Measurements from ENCODE around the gene PHYKPL. TPM values are rescaled to one million over a fixed set of nuclear protein-coding genes. Genes with fewer than 3 reads are reported as not detected.

PHYKPL gene
- total and polyA plus RNA-seq, 7 donors = 26.0 to 121 (median 47.6) TPM

DNA sequence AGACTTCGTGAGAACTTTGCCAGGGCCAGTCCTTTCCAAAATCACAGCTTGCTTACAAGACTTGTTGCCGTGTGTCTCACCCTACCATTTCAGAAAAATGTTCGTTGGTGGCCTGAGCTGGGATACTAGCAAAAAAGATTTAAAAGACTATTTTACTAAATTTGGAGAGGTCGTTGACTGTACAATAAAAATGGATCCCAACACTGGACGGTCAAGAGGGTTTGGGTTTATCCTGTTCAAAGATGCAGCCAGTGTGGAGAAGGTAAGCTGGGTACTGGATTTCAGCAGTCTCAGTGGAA lies 26.9 kb downstream of the PHYKPL start:
- whole genome bisulfite sequencing, 2 donors = 2 to 5% methylated on average over 5 of the region's 5 CpGs
- H3K9me3 ChIP-seq = no peaks in the 10 kb centered on the region
- peak overlapping the region; percentile 93 to 97 (median 96) for H3K27ac ChIP-seq
- DNase-seq = no peak
- H3K36me3 ChIP-seq = peaks cover 24 to 46% (median 38%) of the 10 kb centered on the region in 4 donors
- intact Hi-C loops (cut with DNase I) = loop anchor here (2.0 to 10.0 kb wide), 3 partner anchors 27 to 1349 kb away; partner anchors contain the start of genes NHP2, PHYKPL and RUFY1
- peaks cover 0 to 28% (median 22%) of the 10 kb centered on the region in 4 donors for H3K4me1 ChIP-seq
- TF ChIP-seq POLR2AphosphoS5 (IDR thresholded peaks at IDR 0.05) (no peak), POLR2A (IDR thresholded peaks at IDR 0.05) (no peak), EP300 (IDR thresholded peaks at IDR 0.05) (no peak)
- H3K4me3 ChIP-seq = peak overlapping the region; percentile 71 to 99 (median 86)
- H3K27me3 ChIP-seq = no peaks in the 10 kb centered on the region

DNA sequence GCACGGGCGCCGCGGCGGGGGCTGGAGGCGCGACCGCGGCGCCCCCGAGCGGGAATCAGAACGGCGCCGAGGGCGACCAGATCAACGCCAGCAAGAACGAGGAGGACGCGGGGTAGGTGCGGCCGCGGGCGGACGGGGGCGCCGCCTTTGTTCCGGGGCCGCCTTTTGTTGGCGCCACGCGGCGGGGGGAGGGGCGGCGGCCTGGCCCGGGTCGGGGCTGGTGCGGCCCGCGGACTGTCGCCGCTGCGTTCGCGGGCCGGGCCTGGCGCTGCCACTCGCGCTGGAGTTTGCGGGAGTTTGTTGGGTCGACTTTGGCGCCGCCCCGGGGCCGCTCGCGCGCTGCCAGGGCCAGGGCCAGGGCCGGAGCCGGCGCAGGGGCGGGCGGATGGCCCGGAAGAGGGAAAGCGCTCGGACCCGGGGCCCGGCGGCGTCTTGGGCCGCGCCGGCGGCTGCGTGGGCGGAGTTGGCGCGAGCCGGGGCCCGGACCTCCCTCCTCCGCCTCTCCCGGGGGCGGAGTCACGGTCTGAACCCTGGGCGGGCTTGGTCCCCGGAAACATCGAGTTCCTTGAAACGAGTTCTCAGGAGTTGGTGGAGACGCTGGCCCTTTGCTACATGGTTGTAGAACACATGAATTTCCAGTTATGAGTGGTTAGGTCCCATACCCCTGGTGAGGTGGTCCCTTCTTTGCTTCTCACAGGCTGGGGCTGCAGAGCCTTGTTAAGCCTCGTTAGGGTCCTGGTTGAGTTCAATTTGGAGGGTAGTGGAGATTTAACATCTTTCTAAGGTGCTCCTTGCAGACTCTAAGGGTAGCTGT lies 27.5 kb downstream of the PHYKPL start:
- DNase-seq = peak; percentile 90

DNA sequence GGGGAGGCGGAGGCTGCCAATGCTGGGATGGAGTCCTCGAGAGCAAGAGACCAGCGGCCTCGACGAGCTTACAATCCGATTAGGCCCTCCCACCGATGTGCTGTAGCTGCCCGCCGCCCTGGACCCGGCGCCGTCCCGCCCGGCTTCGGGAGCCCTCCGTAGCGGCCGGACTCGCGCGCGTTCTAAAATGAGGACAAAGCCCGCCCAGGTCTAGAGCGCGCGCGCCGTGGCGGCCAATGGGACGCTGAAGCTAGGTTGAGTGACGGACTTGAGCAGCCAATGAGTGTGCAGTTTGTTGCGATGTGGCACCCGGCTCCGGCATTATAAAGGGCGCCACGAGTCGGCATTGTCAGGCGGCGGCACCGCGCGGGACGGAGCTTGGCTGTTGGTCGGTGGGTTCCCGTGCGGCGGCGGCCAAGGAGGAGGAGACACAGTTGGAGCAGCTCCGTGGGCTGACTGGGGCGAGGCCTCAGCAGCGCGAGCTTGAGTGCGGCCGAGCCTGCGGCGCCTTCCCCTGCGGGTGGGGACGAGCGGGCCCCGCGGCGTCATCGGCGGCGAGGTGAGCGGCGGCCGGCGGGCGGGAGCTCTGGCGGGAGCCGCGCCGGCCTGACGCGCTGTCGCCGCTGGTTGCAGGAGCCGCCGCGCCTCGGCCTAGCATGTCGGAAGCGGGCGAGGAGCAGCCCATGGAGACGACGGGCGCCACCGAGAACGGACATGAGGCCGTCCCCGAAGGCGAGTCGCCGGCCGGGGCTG lies 28.2 kb downstream of the PHYKPL start, which contains the start of gene HNRNPAB:
TSS of gene HNRNPAB (plus strand) at position 352 of the 753 bp plus-strand sequence. CDS start at position 657, 305 bp downstream.
- no peaks in the 10 kb centered on the region for H3K27me3 ChIP-seq
- intact Hi-C loops (cut with DNase I) = loop anchor here (2.0 to 10.0 kb wide), 2 partner anchors 28 to 1350 kb away; partner anchors contain the start of genes PHYKPL and RUFY1
- peaks cover 10 to 32% (median 25%) of the 10 kb centered on the region in 4 donors for H3K36me3 ChIP-seq
- H3K9me3 ChIP-seq = no peaks in the 10 kb centered on the region
- peak within 1 kb of the TSS; percentile 93 to 97 (median 96) for H3K27ac ChIP-seq
- H3K4me3 ChIP-seq = peak within 1 kb of the TSS; percentile 71 to 99 (median 86)
- WGBS, 2 donors = 0% methylated on average over 96 of the region's 96 CpGs
- H3K4me1 ChIP-seq = peaks cover 0 to 28% (median 22%) of the 10 kb centered on the region in 4 donors
- DNase-seq = peak; percentile 98
- TF ChIP-seq POLR2A (IDR thresholded peaks at IDR 0.05) (peak; percentile 96 to 98), CTCF (IDR thresholded peaks at IDR 0.05) (no peak), POLR2AphosphoS5 (IDR thresholded peaks at IDR 0.05) (peak; percentile 99 to 100 (median 100))

More for the DNA sequence above, 27.5 kb downstream of the PHYKPL start:
- no peaks in the 10 kb centered on the region for H3K27me3 ChIP-seq
- intact Hi-C loops (cut with DNase I) = loop anchor here (2.0 to 10.0 kb wide), 3 partner anchors 28 to 1350 kb away; partner anchors contain the start of genes NHP2, PHYKPL and RUFY1
- H3K4me3 ChIP-seq = peak overlapping the region; percentile 71 to 99 (median 86)
- H3K27ac ChIP-seq = peak overlapping the region; percentile 93 to 97 (median 96)
- peaks cover 0 to 28% (median 22%) of the 10 kb centered on the region in 4 donors for H3K4me1 ChIP-seq
- TF ChIP-seq EP300 (IDR thresholded peaks at IDR 0.05) = no peak
- TF ChIP-seq POLR2AphosphoS5 (IDR thresholded peaks at IDR 0.05) = peak in 3 of 4 donors; percentile 35 to 61 (median 46)
- TF ChIP-seq POLR2A (IDR thresholded peaks at IDR 0.05) = peak in 1 of 2 donors; percentile 28
- no peak for TF ChIP-seq CTCF (IDR thresholded peaks at IDR 0.05)
- H3K9me3 ChIP-seq = no peaks in the 10 kb centered on the region
- peaks cover 18 to 40% (median 32%) of the 10 kb centered on the region in 4 donors for H3K36me3 ChIP-seq
- 0 to 1% methylated on average over 90 of the region's 90 CpGs for WGBS, 2 donors

DNA sequence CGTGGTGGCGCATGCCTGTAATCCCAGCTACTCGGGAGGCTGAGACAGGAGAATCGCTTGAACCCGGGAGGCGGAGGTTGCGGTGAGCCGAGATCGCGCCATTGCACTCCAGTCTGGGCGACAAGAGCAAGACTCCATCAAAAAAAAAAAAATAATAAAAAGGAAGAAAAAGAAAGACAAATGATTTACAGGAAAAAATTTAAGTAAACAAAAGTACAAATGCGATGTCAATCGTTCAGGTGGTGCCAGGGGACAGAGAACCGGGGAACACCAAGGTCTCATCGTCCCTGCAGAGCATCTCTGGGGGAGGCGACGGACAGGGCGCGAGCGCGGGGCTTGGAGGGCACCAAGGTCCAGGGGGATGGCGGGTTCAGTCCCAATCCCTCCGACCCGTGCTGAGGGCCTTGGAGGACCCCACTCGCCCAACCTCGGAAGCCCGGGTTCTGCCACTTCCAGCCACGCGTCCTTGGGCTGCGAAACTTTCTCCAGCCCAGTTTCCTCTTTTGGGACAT lies 28.9 kb downstream of the PHYKPL start:
- Histone ChIP-seq H3K4me1 (peaks cover 0 to 28% (median 22%) of the 10 kb centered on the region in 4 donors), H3K27me3 (no peaks in the 10 kb centered on the region), H3K9me3 (no peaks in the 10 kb centered on the region), H3K27ac (peak overlapping the region; percentile 93 to 97 (median 96)), H3K36me3 (peaks cover 4 to 26% (median 19%) of the 10 kb centered on the region in 4 donors), H3K4me3 (peak overlapping the region; percentile 71 to 99 (median 86))
- no peak for DNase-seq
- intact Hi-C loops (cut with DNase I) = loop anchor here (2.0 to 10.0 kb wide), 2 partner anchors 29 to 1351 kb away; partner anchors contain the start of genes PHYKPL and RUFY1
- no peak for TF ChIP-seq EP300 (IDR thresholded peaks at IDR 0.05)
- TF ChIP-seq POLR2A (IDR thresholded peaks at IDR 0.05) = no peak
- no peak for TF ChIP-seq POLR2AphosphoS5 (IDR thresholded peaks at IDR 0.05)
- TF ChIP-seq CTCF (IDR thresholded peaks at IDR 0.05) = no peak
- 14 to 25% methylated on average over 30 of the region's 30 CpGs for WGBS, 2 donors
